B cell (primary cell): ENCODE data around the gene CCDC43. TPM values are rescaled to one million over a fixed set of nuclear protein-coding genes. Genes with fewer than 3 reads are reported as not detected.

Experiments used
- ATAC-seq: fragments of 200-7000 bp; cut with Tn5 transposase; one replicate; pipeline ENCODE4 v1.10.0; 2021; ENCODE audit warnings: low read depth, mild to moderate bottlenecking, moderate number of reproducible peaks, moderate library complexity
- CTCF ChIA-PET: fragments of 350-600 bp; sonication (Branson Sonifier 250); formaldehyde crosslinking; loops from one replicate; lab custom pipeline; 2021; ENCODE audit warnings: antibody characterized with exemption, inconsistent platforms; lab: Charles Lee
- POLR2A ChIA-PET: fragments of 350-600 bp; sonication (Branson Sonifier 250); formaldehyde crosslinking; loops from one replicate; lab custom pipeline; 2021; ENCODE audit warnings: antibody characterized with exemption; lab: Charles Lee
- DNase-seq: peaks from one replicate; pipeline ENCODE4 v3.0.0; 2013
- H2AFZ ChIP-seq: 2 replicates; pipeline ENCODE4 v1.6.1; 2012; ENCODE audit warnings: mild to moderate bottlenecking, low read depth, low read length; ENCODE audit not compliant: insufficient read depth, poor library complexity, severe bottlenecking
- H3K27ac ChIP-seq, 2 donors: 1 replicate in 1 of 2; 2 replicates in 1 of 2; pipeline ENCODE4 v1.5.1; 2012 to 2013; ENCODE audit warnings: low read length in 2 of 2, mild to moderate bottlenecking in 2 of 2, moderate library complexity in 1 of 2
- H3K27me3 ChIP-seq, 4 experiments: fragments of 200-600 bp in 1 of 4; sonication (generic) in 1 of 4; replicated peaks in 1 of 4; 1 replicate in 2 of 4; 2 replicates in 2 of 4; pipeline versions ENCODE4 v1.6.1 to v1.7.0; 2013 to 2016; ENCODE audit warnings: low read length in 3 of 4, mild to moderate bottlenecking in 2 of 4, mixed read lengths in 1 of 4, moderate library complexity in 1 of 4; ENCODE audit not compliant: insufficient read depth in 4 of 4, control insufficient read depth in 3 of 4; ENCODE audit errors: control extremely low read depth in 1 of 4
- H3K36me3 ChIP-seq, 2 experiments: replicated peaks in 1 of 2; 1 replicate in 1 of 2; 2 replicates in 1 of 2; pipeline versions ENCODE4 v1.6.1 to v1.7.1; 2013; ENCODE audit warnings: low read length in 1 of 2; ENCODE audit not compliant: insufficient read depth in 2 of 2, control insufficient read depth in 1 of 2; ENCODE audit errors: control extremely low read depth in 1 of 2, extremely low read depth in 1 of 2
- H3K4me1 ChIP-seq, 2 donors: fragments of 200-600 bp in 1 of 2; sonication (generic) in 1 of 2; 1 replicate in 1 of 2; 2 replicates in 1 of 2; pipeline versions ENCODE4 v1.5.1 to v1.6.1; 2013 to 2017; ENCODE audit warnings: low read length in 2 of 2; ENCODE audit not compliant: control insufficient read depth in 2 of 2, insufficient read depth in 2 of 2
- H3K4me2 ChIP-seq: replicated peaks from 2 replicates; pipeline ENCODE3; 2012; ENCODE audit warnings: mild to moderate bottlenecking, low read depth, low read length; ENCODE audit not compliant: poor library complexity, severe bottlenecking
- H3K4me3 ChIP-seq, 5 experiments: fragments of 200-600 bp in 1 of 5; sonication (generic) in 1 of 5; 1 replicate in 3 of 5; 2 replicates in 2 of 5; pipeline versions ENCODE4 v1.5.1 to v1.7.0; 2011 to 2016; ENCODE audit warnings: low read length in 4 of 5, mild to moderate bottlenecking in 4 of 5, low read depth in 2 of 5, control low read depth in 1 of 5, moderate library complexity in 1 of 5; ENCODE audit not compliant: insufficient read depth in 1 of 5; ENCODE audit errors: control extremely low read depth in 1 of 5, extremely low read depth in 1 of 5
- H3K79me2 ChIP-seq: fragments of 200-600 bp; sonication (generic); one replicate; pipeline ENCODE4 v1.6.0; 2016; ENCODE audit warnings: low read length; ENCODE audit not compliant: control insufficient read depth, insufficient read depth
- H3K9ac ChIP-seq: fragments of 200-600 bp; sonication (generic); 2 replicates; pipeline ENCODE4 v1.6.1; 2017; ENCODE audit warnings: mild to moderate bottlenecking, low read length, moderate library complexity
- H3K9me3 ChIP-seq, 3 donors: one replicate each; pipeline versions ENCODE4 v1.6.1 to v1.7.1; 2013; ENCODE audit warnings: low read length in 2 of 3; ENCODE audit not compliant: control insufficient read depth in 2 of 3, insufficient read depth in 1 of 3; ENCODE audit errors: control extremely low read depth in 1 of 3
- H4K20me1 ChIP-seq: 2 replicates; pipeline ENCODE4 v1.6.0; 2012; ENCODE audit warnings: mild to moderate bottlenecking, low read length; ENCODE audit not compliant: insufficient read depth, control insufficient read depth, poor library complexity, severe bottlenecking
- H3K27ac Mint-ChIP-seq: one replicate; pipeline ENCODE4 v1.8.0; 2021; ENCODE audit warnings: mixed read lengths
- H3K27me3 Mint-ChIP-seq: one replicate; pipeline ENCODE4 v1.8.0; 2021; ENCODE audit warnings: mixed read lengths
- H3K4me1 Mint-ChIP-seq: one replicate; pipeline ENCODE4 v1.8.0; 2021; ENCODE audit warnings: mixed read lengths
- H3K4me3 Mint-ChIP-seq: one replicate; pipeline ENCODE4 v1.8.0; 2021; ENCODE audit warnings: mixed read lengths
- H3K9me3 Mint-ChIP-seq: one replicate; pipeline ENCODE4 v1.8.0; 2022; ENCODE audit warnings: mixed read lengths; ENCODE audit not compliant: insufficient read depth
- CTCF ChIP-seq: fragments of 200-600 bp; IDR thresholded peaks from one replicate; pipeline ENCODE4 v1.8.0; 2022; ENCODE audit warnings: antibody characterized with exemption, mild to moderate bottlenecking
- EZH2 ChIP-seq: IDR thresholded peaks from 2 replicates; pipeline ENCODE4 v1.6.1; 2012; ENCODE audit warnings: borderline replicate concordance, low read depth, mild to moderate bottlenecking, moderate library complexity, low read length; ENCODE audit not compliant: insufficient read depth, poor library complexity, severe bottlenecking
- WGBS: methylation state at CpG from one replicate; pipeline ENCODE4 v1.1.5; 2013; ENCODE audit warnings: missing lambda C conversion rate; ENCODE audit not compliant: insufficient coverage; 5-methylcytosine and 5-hydroxymethylcytosine counted together
- intact Hi-C: fragments of 100-400 bp; cut with micrococcal nuclease; formaldehyde crosslinking; loops from one replicate; pipeline ENCODE4 v1.10.0; 2022
- polyA plus RNA-seq: library from polyadenylated mRNA; depleted of rRNA; stranded (reverse); fragments of >200 nt; gene quantifications from 2 replicates; pipeline ENCODE4 v1.2.3, GENCODE V29; 2012
- total RNA-seq, 2 donors: library from RNA; stranded (reverse); fragments of 120-200 nt in 1 of 2; gene quantifications; 1 replicate in 1 of 2; 2 replicates in 1 of 2; pipeline versions ENCODE4 v1.2.3 to v1.2.4, GENCODE V29; 2013 to 2022

CCDC43 gene
- total and polyA plus RNA-seq, 2 donors (not counting 1 experiment from before 2014, with no cell fraction given), result 3.3 to 22.7 TPM

GRCh38 chr17:44661835-44662234 lies 27.7 kb downstream of the CCDC43 start:
- Histone ChIP-seq H3K4me2 (no peak overlapping the region), H3K27ac (no peak overlapping the region), H4K20me1 (no peaks in the 10 kb centered on the region), H2AFZ (no peak overlapping the region), H3K79me2 (no peaks in the 10 kb centered on the region), H3K9me3 (peaks cover 0 to 3% (median 0%) of the 10 kb centered on the region in 3 donors), H3K4me3 (no peak overlapping the region), H3K36me3 (no peaks in the 10 kb centered on the region), H3K4me1 (peaks cover 3% of the 10 kb centered on the region in 2 donors), H3K27me3 (peaks cover 0 to 7% (median 5%) of the 10 kb centered on the region in 4 experiments), H3K9ac (no peak overlapping the region)
- no CpG with 5 or more reads among the region's 2 CpGs for WGBS
- Mint-ChIP-seq H3K4me3 (no peak overlapping the region), H3K9me3 (no peaks in the 10 kb centered on the region), H3K27me3 (peaks cover 4% of the 10 kb centered on the region), H3K4me1 (peaks cover 3% of the 10 kb centered on the region), H3K27ac (no peak overlapping the region)
- no peak for TF ChIP-seq EZH2
- TF ChIP-seq CTCF, result no peak
- DNase-seq (no peak), ATAC-seq (no peak)
- POLR2A ChIA-PET, result no interaction called here
- intact Hi-C loops, result no loop called here
- CTCF ChIA-PET, result no interaction called here

GRCh38 chr17:44655983-44656710 lies 33.4 kb downstream of the CCDC43 start, which contains the start of gene MEIOC:
TSS of gene MEIOC (plus strand) at chr17:44656468. CDS start at chr17:44656614, 146 bp downstream.
- CTCF ChIA-PET, result interaction anchor here (1.2 kb wide), 1 partner anchor 122 kb away, joined by 10 read pairs; no protein-coding TSS in a partner anchor
- H3K4me3 ChIP-seq, result peak within 1 kb of the TSS in 2 of 5 experiments; percentile 23 to 28

More at GRCh38 chr17:44655983-44656710, 33.4 kb downstream of the CCDC43 start, which contains the start of gene MEIOC:
- no peaks in the 10 kb centered on the region for H3K36me3 ChIP-seq
- TF ChIP-seq EZH2 (no peak), CTCF (no peak)
- H3K4me1 ChIP-seq, result peaks cover 3 to 13% of the 10 kb centered on the region in 2 donors
- Mint-ChIP-seq H3K4me3 (peak within 1 kb of the TSS; percentile 83), H3K9me3 (peaks cover 2% of the 10 kb centered on the region), H3K27ac (peak within 1 kb of the TSS; percentile 53), H3K27me3 (peaks cover 28% of the 10 kb centered on the region), H3K4me1 (peaks cover 5% of the 10 kb centered on the region)
- intact Hi-C loops, result no loop called here
- WGBS, result 20% methylated on average over 49 of the region's 57 CpGs
- no peaks in the 10 kb centered on the region for H3K79me2 ChIP-seq
- DNase-seq, result peak; percentile 37
- H2AFZ ChIP-seq, result peak within 1 kb of the TSS; percentile 57
- no peaks in the 10 kb centered on the region for H4K20me1 ChIP-seq
- POLR2A ChIA-PET, result interaction anchor here (0.6 kb wide), 2 partner anchors 127 to 1281 kb away, joined by 3 to 5 read pairs; no protein-coding TSS in a partner anchor
- H3K9me3 ChIP-seq, result peaks cover 0 to 25% (median 0%) of the 10 kb centered on the region in 3 donors
- no peak within 1 kb of the TSS for H3K27ac ChIP-seq
- H3K9ac ChIP-seq, result no peak within 1 kb of the TSS
- peaks cover 0 to 28% (median 17%) of the 10 kb centered on the region in 4 experiments for H3K27me3 ChIP-seq
- ATAC-seq, result peak; percentile 86
- peak within 1 kb of the TSS; percentile 66 for H3K4me2 ChIP-seq
